NT2/D1 (cell line): ENCODE results near the gene ABCA13.

Experiments used
- SUZ12 ChIP-seq: IDR thresholded peaks from 2 replicates; pipeline ENCODE4 v1.6.1; 2011; ENCODE audit not compliant: insufficient read length, insufficient read depth; ENCODE audit errors: extremely low read depth
- YY1 ChIP-seq: IDR thresholded peaks from 2 replicates; pipeline ENCODE4 v1.6.1; 2011; ENCODE audit not compliant: insufficient read length, insufficient read depth
- ZNF274 ChIP-seq: IDR thresholded peaks from 2 replicates; pipeline ENCODE4 v1.6.1; 2011; ENCODE audit warnings: mild to moderate bottlenecking, low read depth, low read length

DNA sequence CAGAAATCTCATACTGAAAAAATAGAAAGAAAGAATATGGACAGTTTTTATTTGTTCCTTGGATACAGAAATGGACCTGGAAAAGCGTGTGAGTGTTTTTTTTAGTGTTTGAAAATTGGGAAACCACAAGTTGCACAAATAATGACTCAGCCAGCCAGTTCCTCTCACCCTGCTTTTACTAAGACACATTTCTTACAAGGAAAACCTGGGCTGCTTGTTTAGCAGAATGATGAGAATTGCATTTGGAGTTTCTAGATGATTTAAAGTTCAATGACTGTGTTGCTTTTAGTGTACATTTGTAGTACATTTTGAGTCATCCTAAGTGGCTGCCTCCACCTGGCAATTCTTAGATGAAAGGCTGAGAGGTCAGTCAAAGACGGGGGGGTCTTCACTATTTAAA is 218.7 kb downstream of the ABCA13 start:
- TF ChIP-seq YY1 (no peak), SUZ12 (no peak), ZNF274 (no peak)
